Mesothelial cell of epicardium (in vitro differentiated cells): Measurements from ENCODE around the gene STAM. TPM values are rescaled to one million over a fixed set of nuclear protein-coding genes. Genes with fewer than 3 reads are reported as not detected.

Experiments
- DNase-seq, 2 experiments: peaks; one replicate each; pipeline ENCODE4 v3.0.0; 2021; ENCODE audit warnings: low spot score in 2 of 2; ENCODE audit not compliant: unreplicated experiment in 2 of 2
- H3K27ac Mint-ChIP-seq: 2 replicates; pipeline ENCODE4 v1.8.0; 2021; ENCODE audit warnings: mixed read lengths
- H3K27me3 Mint-ChIP-seq: 2 replicates; pipeline ENCODE4 v1.8.0; 2021; ENCODE audit warnings: low read depth, mixed read lengths
- H3K36me3 Mint-ChIP-seq: 2 replicates; pipeline ENCODE4 v1.8.0; 2021; ENCODE audit warnings: mixed read lengths
- H3K4me1 Mint-ChIP-seq: 2 replicates; pipeline ENCODE4 v1.8.0; 2021; ENCODE audit warnings: mixed read lengths
- H3K4me3 Mint-ChIP-seq: 2 replicates; pipeline ENCODE4 v1.8.0; 2021; ENCODE audit warnings: mild to moderate bottlenecking, moderate library complexity, mixed read lengths
- H3K9me3 Mint-ChIP-seq: 2 replicates; pipeline ENCODE4 v1.8.0; 2021; ENCODE audit warnings: mixed read lengths
- total RNA-seq: library from RNA; stranded (reverse); gene quantifications from 3 replicates; pipeline ENCODE4 v1.2.1, GENCODE V29; 2021
- TF ChIP-seq, protein P1 (sequence below): fragments of 200-600 bp; sonication (generic); IDR thresholded peaks from one replicate; pipeline ENCODE4 v1.5.0; 2021; ENCODE audit warnings: antibody characterized with exemption; ENCODE audit not compliant: unreplicated experiment

Gene STAM
- total RNA-seq, 1 donor from 2014 or later, result 31.3 TPM

DNA sequence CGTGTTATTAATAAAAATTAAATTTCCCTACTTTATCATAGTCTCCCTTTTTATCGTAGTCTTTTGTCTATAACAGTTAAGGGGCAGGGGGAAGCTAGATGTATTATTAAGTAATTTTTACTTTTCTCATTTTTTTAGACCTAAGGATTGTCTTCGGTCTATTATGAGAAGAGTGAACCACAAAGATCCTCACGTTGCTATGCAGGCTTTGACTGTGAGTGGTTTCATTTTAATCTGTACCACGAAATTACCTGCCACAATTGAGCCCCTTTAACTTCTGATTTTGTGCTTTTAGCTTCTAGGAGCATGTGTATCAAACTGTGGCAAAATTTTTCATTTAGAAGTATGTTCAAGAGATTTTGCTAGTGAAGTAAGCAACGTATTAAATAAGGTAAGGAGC, 40.6 kb downstream of the STAM start:
- H3K9me3 Mint-ChIP-seq, result peaks cover 17% of the 10 kb centered on the region
- no peak for DNase-seq

GRCh38 chr10:17685233-17685840, 41.4 kb downstream of the STAM start:
- Mint-ChIP-seq H3K4me1 (peaks cover 16% of the 10 kb centered on the region), H3K27ac (no peak overlapping the region), H3K4me3 (no peak overlapping the region), H3K36me3 (peaks cover 15% of the 10 kb centered on the region), H3K27me3 (no peaks in the 10 kb centered on the region), H3K9me3 (peaks cover 11% of the 10 kb centered on the region)
- no peak for DNase-seq
- TF ChIP-seq, protein P1, sequence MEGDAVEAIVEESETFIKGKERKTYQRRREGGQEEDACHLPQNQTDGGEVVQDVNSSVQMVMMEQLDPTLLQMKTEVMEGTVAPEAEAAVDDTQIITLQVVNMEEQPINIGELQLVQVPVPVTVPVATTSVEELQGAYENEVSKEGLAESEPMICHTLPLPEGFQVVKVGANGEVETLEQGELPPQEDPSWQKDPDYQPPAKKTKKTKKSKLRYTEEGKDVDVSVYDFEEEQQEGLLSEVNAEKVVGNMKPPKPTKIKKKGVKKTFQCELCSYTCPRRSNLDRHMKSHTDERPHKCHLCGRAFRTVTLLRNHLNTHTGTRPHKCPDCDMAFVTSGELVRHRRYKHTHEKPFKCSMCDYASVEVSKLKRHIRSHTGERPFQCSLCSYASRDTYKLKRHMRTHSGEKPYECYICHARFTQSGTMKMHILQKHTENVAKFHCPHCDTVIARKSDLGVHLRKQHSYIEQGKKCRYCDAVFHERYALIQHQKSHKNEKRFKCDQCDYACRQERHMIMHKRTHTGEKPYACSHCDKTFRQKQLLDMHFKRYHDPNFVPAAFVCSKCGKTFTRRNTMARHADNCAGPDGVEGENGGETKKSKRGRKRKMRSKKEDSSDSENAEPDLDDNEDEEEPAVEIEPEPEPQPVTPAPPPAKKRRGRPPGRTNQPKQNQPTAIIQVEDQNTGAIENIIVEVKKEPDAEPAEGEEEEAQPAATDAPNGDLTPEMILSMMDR, result no peak

More for the DNA sequence above, 40.6 kb downstream of the STAM start:
- Mint-ChIP-seq H3K27ac (no peak overlapping the region), H3K27me3 (no peaks in the 10 kb centered on the region), H3K4me1 (peaks cover 16% of the 10 kb centered on the region), H3K4me3 (no peak overlapping the region), H3K36me3 (peaks cover 20% of the 10 kb centered on the region)
- TF ChIP-seq, protein P1, result no peak

GRCh38 chr10:17687117-17687831, 43.3 kb downstream of the STAM start:
- Mint-ChIP-seq H3K4me1 (peaks cover 11% of the 10 kb centered on the region), H3K36me3 (peaks cover 10% of the 10 kb centered on the region), H3K27me3 (no peaks in the 10 kb centered on the region), H3K9me3 (peaks cover 5% of the 10 kb centered on the region), H3K4me3 (no peak overlapping the region), H3K27ac (no peak overlapping the region)
- TF ChIP-seq, protein P1, result no peak
- DNase-seq, result no peak

DNA sequence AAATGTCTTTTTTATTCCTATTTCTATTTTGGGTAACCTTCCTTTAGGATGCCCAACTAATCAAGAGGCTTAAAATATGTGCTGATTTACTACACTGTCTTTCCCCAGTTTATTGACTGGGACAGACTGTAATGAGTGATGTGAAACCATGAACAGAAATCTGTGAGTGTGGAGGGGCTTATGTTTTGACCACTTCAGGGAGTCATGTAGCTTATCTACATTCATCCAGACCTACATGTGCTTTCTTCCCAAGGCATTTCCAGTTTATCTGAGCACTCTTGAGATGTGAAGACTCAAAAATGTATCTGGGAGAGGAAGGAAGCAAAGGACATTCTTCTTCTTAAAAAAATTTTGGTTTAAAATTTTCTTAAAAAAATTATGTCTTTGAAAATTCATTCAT, 45.2 kb downstream of the STAM start:
- Mint-ChIP-seq H3K9me3 (no peaks in the 10 kb centered on the region), H3K27me3 (no peaks in the 10 kb centered on the region), H3K27ac (no peak overlapping the region), H3K36me3 (peaks cover 14% of the 10 kb centered on the region), H3K4me3 (no peak overlapping the region), H3K4me1 (peaks cover under 1% of the 10 kb centered on the region)
- DNase-seq, result no peak
- TF ChIP-seq, protein P1, result no peak

DNA sequence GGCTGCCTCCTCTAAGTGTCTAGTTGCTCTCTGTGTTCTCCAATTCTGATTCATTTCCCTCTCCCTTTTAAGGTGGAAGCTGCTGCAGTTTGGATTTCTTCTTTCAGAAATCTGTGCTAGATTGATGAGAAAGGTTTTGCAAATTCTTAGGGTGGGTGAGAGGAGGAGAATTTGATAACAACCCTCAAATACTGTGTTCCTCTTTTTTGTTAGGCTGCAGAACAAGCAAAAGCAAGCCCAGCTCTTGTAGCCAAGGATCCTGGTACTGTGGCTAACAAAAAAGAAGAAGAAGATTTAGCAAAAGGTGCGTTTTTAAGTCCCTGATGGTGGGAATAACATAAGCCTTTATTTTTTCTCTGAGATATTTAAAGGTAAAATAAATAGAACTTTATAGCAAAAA, 49.1 kb downstream of the STAM start:
- DNase-seq, result no peak
- Mint-ChIP-seq H3K4me3 (no peak overlapping the region), H3K27ac (no peak overlapping the region), H3K4me1 (no peaks in the 10 kb centered on the region), H3K36me3 (peaks cover 14% of the 10 kb centered on the region), H3K27me3 (no peaks in the 10 kb centered on the region), H3K9me3 (no peaks in the 10 kb centered on the region)
- TF ChIP-seq, protein P1, result no peak
